ENCODE data around the gene AFP. TPM values are rescaled to one million over a fixed set of nuclear protein-coding genes. Genes with fewer than 3 reads are reported as not detected.

Gene AFP
- total RNA-seq, 1 experiment from 2014 or later = 4.9 TPM

DNA sequence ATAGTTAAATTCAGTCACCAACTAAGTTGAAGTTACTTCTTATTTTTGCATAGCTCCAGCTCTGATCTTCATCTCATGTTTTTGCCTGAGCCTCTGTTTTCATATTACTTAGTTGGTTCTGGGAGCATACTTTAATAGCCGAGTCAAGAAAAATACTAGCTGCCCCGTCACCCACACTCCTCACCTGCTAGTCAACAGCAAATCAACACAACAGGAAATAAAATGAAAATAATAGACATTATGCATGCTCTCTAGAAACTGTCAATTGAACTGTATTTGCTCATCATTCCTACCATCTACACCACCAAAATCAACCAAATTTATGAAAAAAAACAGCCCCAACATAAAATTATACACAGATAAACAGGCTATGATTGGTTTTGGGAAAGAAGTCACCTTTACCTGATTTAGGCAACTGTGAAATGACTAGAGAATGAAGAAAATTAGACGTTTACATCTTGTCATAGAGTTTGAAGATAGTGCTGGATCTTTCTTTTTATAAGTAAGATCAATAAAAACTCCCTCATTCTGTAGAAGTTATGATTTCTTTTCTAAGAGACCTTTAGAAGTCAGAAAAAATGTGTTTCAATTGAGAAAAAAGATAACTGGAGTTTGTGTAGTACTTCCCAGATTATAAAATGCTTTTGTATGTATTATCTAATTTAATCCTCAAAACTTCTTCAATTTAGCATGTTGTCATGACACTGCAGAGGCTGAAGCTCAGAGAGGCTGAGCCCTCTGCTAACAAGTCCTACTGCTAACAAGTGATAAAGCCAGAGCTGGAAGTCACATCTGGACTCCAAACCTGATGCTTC lies 24.9 kb upstream of the AFP start:
- Histone ChIP-seq H3K56ac (ENCODE audit: insufficient read length, low read depth, low read length) (no peak overlapping the region), H2AK5ac (ENCODE audit: insufficient read length, low read length) (no peak overlapping the region), H3K79me1 (ENCODE audit: insufficient read depth, low read depth, low read length, poor library complexity, severe bottlenecking) (no peaks in the 10 kb centered on the region), H3K27me3 (ENCODE audit: insufficient read depth, low read length) (no peaks in the 10 kb centered on the region), H3K27ac (ENCODE audit: insufficient read length, low read depth, low read length) (no peak overlapping the region), H2BK5ac (ENCODE audit: insufficient read length, low read length) (no peak overlapping the region), H4K5ac (ENCODE audit: insufficient read length, low read depth, low read length) (no peak overlapping the region), H3K18ac (ENCODE audit: insufficient read length, low read depth, low read length) (no peak overlapping the region), H4K8ac (replicated peaks; ENCODE audit: insufficient read length, low read depth, low read length) (no peak overlapping the region), H3K23ac (ENCODE audit: insufficient read length, low read depth, low read length) (no peak overlapping the region), H3T11ph (ENCODE audit: low read length) (no peak overlapping the region), H3K9me3 (ENCODE audit: control insufficient read depth, low read depth, low read length) (no peaks in the 10 kb centered on the region), H3K4me2 (ENCODE audit: insufficient read depth, insufficient read length, low read length) (no peak overlapping the region), H2BK12ac (ENCODE audit: insufficient read length, low read depth, low read length) (no peak overlapping the region), H2BK15ac (ENCODE audit: low read depth, low read length) (no peak overlapping the region), H4K91ac (ENCODE audit: insufficient read length, low read depth, low read length) (no peak overlapping the region), H3K4me1 (ENCODE audit: insufficient read depth, low read length) (0 out of 2 replicates have a peak, but pooled peaks cover 2% of the 10 kb centered on the region), H3K23me2 (ENCODE audit: insufficient read length, low read depth, low read length, poor library complexity, severe bottlenecking) (no peaks in the 10 kb centered on the region), H2BK120ac (ENCODE audit: low read depth, low read length, poor library complexity, severe bottlenecking) (no peak overlapping the region), H3K79me2 (ENCODE audit: insufficient read depth, low read length) (no peaks in the 10 kb centered on the region), H3K14ac (ENCODE audit: insufficient read depth, low read length) (no peak overlapping the region), H3K4ac (ENCODE audit: low read depth, low read length) (no peak overlapping the region), H2AFZ (ENCODE audit: low read length) (no peak overlapping the region), H3K9ac (ENCODE audit: extremely low read depth, insufficient read length, low read length) (no peak overlapping the region), H4K20me1 (ENCODE audit: control insufficient read depth, insufficient read depth, insufficient read length) (no peaks in the 10 kb centered on the region), H2BK20ac (ENCODE audit: low read depth, low read length, poor library complexity, severe bottlenecking) (no peak overlapping the region)
- no peak for DNase-seq
- peaks cover 14 to 17% of the 10 kb centered on the region in 2 experiments for H3K4me1 Mint-ChIP-seq
- no peak overlapping the region for H3K4me3 Mint-ChIP-seq
- WGBS (ENCODE audit: extremely low coverage, insufficient read length, low lambda C conversion rate) = no CpG with 5 or more reads among the region's 3 CpGs
- H3K27me3 Mint-ChIP-seq (ENCODE audit: low read depth) = no peaks in the 10 kb centered on the region
- no peak for TF ChIP-seq CTCF (conservative IDR thresholded peaks at IDR 0.05)
- no peaks in the 10 kb centered on the region for H3K36me3 Mint-ChIP-seq (ENCODE audit: insufficient read depth in 1 of 3, low read depth in 3 of 3)
- H3K27ac Mint-ChIP-seq = peak overlapping the region in 1 of 3 experiments; percentile 7; a peak in 1 of 7 replicates
- H3K9me3 Mint-ChIP-seq = no peaks in the 10 kb centered on the region
